Amniotic epithelial cell (primary cell): Measurements from ENCODE around the gene HNRNPAB.

ENCODE experiments used
- DNase-seq: peaks from one replicate; pipeline ENCODE4 v3.0.0-alpha.2; 2010; ENCODE audit warnings: low read depth

The HNRNPAB gene

DNA sequence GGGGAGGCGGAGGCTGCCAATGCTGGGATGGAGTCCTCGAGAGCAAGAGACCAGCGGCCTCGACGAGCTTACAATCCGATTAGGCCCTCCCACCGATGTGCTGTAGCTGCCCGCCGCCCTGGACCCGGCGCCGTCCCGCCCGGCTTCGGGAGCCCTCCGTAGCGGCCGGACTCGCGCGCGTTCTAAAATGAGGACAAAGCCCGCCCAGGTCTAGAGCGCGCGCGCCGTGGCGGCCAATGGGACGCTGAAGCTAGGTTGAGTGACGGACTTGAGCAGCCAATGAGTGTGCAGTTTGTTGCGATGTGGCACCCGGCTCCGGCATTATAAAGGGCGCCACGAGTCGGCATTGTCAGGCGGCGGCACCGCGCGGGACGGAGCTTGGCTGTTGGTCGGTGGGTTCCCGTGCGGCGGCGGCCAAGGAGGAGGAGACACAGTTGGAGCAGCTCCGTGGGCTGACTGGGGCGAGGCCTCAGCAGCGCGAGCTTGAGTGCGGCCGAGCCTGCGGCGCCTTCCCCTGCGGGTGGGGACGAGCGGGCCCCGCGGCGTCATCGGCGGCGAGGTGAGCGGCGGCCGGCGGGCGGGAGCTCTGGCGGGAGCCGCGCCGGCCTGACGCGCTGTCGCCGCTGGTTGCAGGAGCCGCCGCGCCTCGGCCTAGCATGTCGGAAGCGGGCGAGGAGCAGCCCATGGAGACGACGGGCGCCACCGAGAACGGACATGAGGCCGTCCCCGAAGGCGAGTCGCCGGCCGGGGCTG, at the start of gene HNRNPAB:
Gene HNRNPAB (plus strand): TSS at position 352 of the 753 bp plus-strand sequence. CDS start 305 bp downstream, at position 657.
- DNase-seq: peak; percentile 92

DNA sequence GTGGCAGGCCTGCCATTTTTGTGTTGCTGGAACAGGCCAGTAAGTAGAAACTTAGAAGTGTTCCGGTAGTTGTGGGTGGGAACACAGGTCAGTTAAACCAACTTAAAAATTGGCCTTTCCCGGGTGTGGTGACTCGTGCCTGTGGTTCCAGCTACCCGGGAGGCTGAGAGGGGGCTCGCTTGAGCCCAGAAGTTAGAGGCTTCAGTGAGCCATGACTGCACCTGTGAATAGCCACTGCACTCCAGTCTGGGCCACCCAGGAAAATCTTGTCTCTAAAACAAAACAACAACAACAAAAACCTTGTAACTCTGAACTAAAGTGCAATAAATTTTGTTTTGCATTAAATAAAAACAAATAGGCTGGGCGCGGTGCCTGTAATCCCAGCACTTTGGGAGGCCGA, 49.3 kb upstream of the HNRNPAB start:
- no peak for DNase-seq

DNA sequence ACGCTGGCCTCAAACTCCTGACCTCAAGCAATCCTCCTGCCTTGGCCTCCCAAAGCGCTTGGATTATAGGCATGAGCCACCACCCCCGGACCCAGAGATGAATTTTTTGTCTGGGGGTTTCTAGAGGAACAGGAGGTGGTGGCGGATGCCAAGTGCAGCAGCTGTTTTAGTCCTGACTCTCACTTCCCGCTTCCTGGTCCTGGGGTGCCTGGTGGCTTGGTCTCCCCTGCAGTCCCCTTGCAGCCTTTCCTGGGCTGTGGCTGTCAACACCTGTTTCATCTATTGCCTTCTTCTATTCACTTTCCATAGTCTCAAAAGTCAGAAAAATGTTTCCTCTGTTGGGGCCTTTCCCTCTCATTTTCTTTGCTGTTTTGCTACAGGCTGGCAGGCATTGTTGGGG, 44.2 kb upstream of the HNRNPAB start:
- no peak for DNase-seq

DNA sequence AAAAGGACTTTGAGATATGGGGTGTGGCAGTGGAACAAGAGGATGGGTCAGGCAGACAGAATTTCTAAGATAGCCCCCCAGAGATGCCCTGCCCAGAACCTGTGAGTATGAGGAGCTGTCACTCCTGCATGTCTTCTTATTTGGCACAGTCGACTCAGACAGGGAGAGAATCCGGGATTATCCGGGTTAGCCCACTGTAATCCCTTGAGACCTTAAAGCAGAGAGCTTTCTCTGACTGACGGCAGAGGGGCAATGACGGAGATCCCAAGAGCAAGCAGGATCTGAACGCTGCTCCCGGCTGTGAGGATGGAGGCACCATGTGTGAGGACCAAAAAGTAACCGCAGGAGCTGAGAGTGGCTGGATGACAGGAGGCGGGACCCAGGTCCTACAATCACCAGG, 41.9 kb upstream of the HNRNPAB start:
- DNase-seq: no peak

DNA sequence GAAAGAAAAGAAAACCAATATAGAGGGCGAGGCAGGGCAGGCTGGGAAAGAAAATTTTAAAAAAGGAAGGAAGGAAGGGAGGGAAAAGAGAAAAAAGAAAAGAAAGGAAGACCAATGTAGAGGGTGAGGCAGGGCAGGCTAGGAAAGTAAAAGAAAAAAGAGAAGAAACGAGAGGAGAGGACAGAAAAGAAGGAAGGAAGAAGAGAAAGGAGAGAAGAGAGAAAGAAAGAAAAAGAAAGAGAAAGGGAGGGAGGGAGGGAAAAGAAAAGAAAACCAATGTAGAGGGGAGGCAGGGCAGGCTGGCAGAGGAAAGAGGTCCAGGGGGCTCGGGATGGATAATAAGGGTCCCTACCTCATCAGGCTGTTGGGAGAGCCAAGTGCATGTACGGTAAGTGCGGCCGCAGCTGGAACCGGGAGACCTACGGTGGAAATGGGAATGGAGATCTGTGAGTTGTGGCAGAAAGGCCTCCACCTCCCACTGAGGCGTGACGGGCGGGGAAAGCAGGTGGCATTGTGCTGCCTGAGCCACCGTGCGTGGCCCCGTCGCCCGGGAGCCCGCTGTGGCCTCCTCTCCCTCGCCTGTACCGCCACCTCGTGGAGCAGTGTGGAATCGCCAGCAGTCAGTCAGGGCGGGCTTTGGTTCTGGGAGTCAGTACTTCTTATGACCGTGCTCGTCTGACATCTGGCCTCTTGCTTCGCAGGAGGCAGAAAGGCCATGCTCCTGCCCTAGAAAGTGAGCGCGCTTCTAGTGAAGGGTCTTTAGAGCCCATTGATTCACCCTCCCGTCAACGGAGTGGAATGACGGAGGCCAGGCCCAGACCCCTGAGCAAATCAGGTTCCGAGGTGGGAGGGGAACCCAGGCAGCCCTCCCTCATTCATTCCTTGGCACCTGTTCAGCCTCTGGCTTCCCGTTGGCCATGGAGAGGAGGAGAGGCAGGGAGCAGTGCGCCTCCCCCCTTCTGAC, 40.3 kb upstream of the HNRNPAB start:
- peak; percentile 37 for DNase-seq

DNA sequence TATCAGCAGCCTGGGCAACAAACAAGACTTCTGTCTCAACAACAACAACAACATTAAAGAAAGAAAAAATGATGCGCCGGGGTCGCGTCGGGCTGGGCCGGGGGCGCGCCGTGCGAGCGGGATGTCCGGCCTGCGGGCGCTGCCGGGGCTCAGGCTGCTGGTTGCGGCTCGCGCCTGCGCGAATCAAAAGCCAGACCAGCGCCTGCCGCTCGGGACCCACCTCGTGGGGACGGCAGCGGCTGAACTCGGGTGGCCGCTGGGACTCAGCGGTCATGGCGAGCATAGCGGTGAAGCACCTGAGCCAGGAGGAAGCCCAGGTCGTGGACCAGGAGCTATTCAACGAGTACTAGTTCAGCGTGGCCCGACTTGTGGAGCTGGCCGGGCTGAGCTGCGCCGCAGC, 38.8 kb upstream of the HNRNPAB start:
- DNase-seq: no peak

DNA sequence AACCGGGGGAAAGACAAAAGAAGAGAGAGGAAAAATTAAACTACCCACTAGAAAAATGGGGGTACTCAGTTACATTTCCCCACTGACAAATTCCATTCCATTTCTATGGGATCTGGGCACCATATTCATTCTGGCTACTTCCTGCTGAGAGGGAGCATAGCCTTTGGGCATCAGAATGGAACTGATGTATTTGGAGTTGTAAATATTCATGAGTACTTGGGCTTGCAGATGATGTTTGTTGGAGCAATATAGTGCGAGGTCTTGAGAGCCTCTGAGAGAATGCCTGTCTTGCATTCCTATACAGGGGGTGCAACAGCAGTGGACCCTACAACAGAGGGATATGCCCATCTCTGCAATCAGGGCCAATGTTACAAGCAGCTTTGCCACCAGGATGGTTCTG, 33.9 kb upstream of the HNRNPAB start:
- DNase-seq: no peak

DNA sequence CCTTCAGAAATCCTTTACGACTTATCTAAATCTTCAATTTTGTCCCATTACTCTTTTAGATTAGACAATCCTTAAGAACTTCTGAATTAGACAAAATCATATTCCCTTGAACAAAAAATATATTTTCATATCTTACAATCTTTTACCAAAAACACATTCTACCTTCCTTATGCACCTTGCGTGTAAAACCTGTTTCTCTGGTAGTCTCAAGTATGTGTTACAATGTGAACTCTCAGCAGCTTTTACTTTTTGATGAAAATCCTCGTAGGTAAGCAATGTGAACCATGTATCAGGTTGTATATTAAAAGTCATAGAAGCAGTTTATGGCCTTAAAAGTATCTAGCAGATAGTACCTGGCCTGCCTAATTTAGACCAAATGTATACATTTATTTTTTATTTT, 29.9 kb upstream of the HNRNPAB start:
- DNase-seq: no peak

DNA sequence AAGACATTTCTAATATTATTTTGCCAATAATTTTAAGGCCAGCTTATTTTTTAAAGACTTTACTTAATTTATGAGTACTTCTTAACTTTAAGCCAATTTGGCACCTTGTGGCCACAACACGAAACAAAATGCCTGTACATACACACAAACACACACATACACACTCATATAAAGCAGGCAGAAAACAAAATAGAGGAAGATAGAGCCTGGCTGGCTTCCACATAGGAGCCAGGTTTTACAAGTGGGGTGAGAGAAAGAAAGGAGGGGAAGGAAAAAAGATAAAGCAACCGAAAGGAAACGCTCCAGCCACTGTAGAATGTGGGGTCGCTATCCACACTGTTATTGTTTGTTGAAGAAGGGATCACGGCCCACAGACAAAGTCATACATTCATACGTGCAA, 27.5 kb upstream of the HNRNPAB start:
- DNase-seq: no peak

DNA sequence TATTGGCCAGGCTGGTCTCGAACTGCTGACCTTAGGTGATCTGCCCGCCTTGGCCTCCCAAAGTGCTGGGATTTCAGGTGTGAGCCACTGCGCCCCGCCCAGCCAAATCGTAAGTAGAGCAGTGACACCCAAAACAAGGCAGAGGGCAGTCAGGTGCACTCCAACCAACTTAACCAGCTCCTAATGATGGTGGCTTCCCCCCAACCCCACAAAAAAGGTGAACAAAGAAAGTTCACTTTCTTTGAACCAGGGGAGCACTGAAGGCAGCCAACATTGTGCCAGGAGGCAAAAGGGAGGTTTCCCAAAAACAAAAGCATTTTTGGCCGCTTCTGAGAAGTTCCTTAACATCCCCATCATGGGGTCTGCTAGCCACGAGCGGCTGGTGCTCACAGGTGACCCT, 26.8 kb upstream of the HNRNPAB start:
- no peak for DNase-seq

DNA sequence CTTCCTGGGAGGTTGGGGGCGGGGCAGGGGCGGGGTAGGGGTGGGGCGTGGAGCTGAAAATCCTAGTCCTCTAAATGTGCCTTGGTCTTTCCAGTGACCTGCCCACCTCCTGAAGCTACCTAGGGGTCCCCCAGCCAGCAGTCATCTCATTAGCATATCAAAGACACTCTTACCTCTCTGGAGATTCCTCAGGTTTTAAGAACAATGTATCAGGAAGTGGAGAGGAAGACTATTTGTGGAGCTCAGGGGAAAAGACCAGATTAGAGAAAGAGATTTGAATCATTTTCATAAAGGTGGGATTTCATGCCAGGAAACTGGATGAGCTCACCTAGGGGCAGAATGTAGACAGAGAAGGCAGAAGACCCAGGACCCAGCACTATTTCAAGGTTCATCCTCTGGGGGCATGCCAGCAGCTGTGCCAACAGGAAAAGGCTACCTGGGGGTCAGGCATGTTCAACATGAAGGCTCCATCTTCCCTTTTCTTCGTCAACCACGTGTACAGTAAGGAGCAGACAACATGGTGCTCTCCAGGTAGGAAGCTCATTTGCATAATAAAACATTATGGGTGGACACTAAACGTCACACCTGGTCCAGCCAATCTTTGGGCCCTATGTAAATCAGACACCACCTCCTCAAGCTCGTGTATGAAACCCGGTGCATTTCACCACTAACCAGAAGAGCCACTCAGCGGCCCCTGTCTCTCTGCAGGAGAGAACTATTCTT, 24.0 kb upstream of the HNRNPAB start:
- no peak for DNase-seq

DNA sequence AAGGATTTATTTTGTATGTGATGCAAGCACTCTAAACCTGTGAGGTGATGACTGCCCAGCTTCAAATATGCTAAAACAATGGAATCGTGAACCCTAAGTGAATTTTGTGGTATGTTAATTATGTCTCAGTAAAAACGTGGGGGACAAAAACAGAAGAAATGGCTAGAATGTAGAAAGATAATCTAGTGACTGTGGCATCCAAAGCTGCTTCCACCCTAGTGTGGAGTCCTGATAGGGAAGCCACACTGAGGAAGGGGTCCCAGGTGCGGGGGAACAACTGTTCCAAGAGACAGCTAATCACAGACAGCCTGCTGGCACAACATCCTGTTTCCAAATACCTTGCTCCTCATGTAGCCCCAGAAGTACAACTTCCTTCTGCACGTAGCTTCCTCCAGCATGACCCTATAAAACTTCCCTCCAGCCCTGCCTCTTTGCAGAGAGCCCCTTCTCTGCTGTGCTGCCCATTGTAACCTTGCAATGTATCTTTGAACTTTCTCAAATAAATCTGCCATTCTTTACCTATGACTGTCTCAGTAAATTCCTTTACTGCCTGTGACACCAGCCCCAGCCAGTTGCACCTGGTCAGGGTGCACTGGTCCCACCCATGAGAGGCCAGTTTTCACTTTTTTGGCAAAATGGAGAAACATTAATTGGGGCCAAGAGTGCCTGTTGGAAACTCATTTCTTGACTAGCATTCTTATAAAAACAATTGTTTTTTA, 22.0 kb upstream of the HNRNPAB start:
- DNase-seq: no peak

DNA sequence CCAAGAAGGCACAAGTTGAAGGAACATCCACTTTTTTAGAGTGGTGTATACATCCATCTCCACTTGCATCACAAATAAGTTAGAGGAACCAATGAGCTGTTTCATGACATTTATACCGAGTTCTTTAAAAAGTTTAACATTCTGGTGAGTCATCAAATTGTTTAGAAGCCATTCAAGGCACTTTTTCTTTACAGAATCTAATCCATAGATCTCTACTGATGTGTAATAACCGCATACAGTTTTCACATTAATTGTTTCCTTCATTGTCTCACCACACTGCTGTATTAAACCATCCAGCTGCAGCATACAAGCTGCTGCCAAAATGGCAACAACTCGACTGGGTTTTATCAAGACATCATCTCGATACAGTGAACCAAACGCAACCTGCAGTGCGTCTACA, 17.9 kb upstream of the HNRNPAB start:
- DNase-seq: no peak

DNA sequence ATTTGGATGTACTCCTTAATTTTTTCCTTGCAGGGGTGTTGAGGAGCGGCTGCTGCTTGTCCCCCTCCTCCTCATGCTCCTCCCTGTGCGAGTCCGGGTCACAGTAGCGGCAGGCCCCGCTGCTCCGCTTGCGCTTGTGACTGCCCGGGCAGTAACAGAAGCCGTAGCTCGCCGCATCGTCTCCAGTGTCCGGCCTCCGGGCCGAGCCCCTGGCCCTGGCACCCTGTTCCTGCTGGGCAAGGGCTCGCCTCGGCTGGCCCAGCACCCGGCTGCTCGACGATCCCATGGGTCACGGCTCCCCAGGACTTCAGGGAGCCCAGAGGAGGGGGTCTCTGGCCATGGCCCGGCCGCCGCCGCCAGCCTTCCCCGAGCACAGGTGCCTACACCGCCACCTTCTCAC, 17.3 kb upstream of the HNRNPAB start, which contains the start of gene GMCL2:
Gene GMCL2 (minus strand): TSS at position 358 of the 400 bp plus-strand sequence. CDS start 72 bp downstream, at position 286.
- DNase-seq: no peak

DNA sequence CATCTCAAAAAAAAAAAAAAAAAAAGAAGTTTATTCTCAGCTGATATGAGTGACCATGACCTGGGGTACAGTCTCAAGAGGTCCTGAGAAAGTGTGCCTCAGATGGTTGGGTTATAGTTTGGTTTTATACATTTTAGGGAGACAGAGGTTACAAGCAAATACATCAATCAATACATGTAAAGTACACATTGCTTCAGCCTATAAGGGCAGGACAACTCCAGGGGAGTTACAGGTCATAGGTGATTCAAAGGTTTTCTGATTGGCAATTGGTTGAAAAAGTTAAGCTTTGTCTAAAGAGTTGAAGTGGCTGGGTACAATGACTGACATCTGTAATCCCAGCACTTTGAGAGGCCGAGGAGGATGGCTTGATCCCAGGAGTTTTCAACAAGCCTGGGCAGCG, 14.9 kb upstream of the HNRNPAB start:
- no peak for DNase-seq

DNA sequence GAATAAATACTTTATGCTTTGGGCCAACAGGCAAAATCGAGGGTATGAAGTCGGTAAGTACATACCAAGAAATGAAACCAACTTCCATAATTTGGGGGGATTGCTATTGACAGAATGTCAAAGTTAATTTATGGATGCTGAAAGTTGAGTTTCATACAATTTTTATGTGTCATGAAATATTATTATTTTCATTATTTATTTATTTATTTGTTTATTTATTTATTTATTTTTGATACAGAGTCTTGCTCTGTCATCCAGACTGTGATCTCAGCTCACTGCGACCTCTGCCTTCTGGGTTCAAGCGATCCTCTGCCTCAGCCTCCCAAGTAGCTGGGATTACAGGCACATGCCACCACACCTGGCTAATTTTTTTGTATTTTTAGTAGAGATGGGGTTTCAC, 12.7 kb upstream of the HNRNPAB start:
- no peak for DNase-seq

DNA sequence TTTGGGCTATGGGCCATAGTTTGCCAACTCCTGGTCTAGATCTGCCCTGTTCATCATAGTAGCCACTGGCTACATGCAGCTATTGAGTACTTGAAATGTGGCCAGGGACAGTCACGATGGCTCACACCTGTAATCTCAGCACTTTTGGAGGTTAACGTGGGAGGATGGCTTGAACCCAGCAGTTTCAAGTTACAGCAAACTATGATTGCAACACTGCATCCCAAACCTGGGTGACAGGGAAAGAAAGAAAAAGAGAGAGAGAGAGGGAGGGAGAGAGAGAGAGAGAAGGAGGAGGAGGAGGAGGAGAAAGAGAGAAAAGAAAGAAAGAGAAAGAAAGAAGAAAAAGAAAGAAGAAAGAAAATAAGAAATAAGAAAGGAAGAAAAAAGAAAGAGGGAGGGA, 12.1 kb upstream of the HNRNPAB start:
- no peak for DNase-seq

DNA sequence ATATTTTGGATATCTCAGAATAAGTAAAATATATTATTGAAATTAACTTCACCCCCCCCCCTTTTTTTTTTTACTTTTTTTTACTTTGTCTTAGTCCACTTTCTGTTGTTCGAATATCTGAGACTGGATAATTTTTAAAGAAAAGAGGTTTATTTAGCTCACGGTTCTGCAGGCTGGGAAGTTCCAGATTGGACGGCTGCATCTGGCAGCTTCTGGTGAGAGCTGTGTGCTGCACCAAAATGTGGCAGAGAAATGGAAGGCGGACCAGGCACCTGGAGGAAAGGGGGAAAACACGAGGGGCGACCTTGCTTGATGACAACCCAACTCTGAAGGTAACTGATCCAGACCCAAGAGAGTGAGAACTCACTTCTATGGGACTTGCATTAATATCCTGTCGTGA, 11.5 kb upstream of the HNRNPAB start:
- no peak for DNase-seq

DNA sequence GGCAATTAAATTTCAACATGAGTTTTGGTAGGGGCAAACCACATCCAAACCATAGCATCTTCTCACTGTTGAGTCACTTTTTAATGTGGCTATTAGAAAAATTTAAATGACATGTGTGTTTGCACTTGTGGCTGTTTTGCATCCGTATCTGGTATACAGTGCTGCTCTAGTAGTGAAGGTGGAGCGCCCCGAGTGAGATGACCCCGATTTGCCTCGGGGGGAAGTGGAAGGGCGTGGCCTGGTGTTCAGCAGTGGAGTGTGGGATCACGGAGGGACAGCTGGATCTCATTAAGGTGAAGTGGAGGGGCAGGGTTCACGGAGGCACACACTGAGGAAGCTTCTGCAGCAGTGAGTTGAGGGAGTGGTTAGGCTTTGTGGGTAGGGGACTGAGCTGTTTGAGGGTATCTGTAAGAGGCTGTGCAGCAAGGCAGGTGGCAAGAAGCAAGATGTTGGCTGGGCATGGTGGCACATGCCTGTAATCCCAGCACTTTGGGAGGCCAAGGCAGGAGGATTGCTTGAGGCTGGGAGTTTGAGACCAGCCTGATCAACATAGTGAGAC, 11.0 kb upstream of the HNRNPAB start:
- DNase-seq: no peak

DNA sequence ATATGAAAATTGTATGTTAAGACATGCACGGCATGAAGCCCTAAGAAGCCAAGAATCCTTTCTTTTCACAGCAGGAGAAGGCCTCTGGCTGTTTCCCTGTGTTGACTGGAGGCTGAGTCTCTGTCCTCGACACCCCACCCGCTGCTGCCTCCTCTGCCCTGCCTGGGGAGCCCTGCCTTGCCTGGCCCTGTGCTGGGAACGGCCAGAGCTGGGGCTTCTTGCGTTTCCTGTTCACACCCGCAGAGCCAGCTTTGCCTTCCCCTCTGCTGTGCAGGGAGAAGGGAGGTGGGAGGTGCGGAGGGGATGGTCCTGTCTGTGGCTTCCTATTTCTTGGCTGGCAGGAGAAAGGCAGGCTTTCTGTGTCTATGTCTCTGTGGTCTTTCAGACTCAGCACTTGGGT, 10.3 kb upstream of the HNRNPAB start:
- DNase-seq: no peak

DNA sequence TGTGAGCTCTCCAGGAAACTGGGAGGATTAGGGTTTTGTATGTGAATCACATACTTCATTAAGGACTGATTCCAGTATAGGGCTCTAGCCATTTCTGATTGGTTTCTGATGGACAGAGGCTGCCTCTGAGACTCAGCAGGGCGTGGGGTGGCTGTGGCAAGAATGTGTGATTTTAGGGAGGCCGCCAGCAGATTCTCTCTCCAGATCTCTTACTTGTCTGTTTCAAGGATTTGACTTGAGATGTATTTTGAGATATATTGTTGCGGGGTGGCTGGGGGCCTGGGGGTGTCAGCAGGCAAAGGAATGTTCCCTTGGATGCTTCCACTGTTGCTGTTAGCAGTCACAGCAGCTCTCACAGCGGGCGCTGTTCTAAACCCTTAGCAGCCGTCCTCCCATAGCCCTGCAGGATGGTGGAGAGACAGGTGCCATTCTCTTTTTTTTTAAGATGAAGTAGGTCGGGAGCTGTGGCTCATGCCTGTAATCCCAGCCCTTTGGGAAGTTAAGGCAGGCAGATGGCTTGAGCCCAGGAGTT, 8.0 kb upstream of the HNRNPAB start:
- DNase-seq: no peak
